Tibial nerve (tissue), 4 donors: ENCODE measurements around the gene RAP1A. TPM values are rescaled to one million over a fixed set of nuclear protein-coding genes. Genes with fewer than 3 reads are reported as not detected.

Experiments used
- DNase-seq, 2 donors: peaks; one replicate each; pipeline ENCODE4 v3.0.0-alpha.2; 2019; ENCODE audit warnings: low spot score in 2 of 2
- H3K27ac ChIP-seq, 4 donors: fragments of 200-600 bp; sonication (generic) in 3 of 4; one replicate each; pipeline ENCODE4 v1.5.1; 2017 to 2019; ENCODE audit warnings: mild to moderate bottlenecking in 1 of 4
- H3K27me3 ChIP-seq, 2 donors: fragments of 200-600 bp; sonication (generic) in 1 of 2; one replicate each; pipeline versions ENCODE4 v1.5.1 to v1.6.0; 2017 to 2019
- H3K36me3 ChIP-seq, 3 donors: fragments of 200-600 bp; sonication (generic); one replicate each; pipeline ENCODE4 v1.5.1; 2018 to 2019
- H3K4me1 ChIP-seq, 4 donors: fragments of 200-600 bp; sonication (generic) in 3 of 4; one replicate each; pipeline ENCODE4 v1.5.1; 2017 to 2019
- H3K4me3 ChIP-seq, 4 donors: fragments of 200-600 bp; sonication (generic) in 3 of 4; one replicate each; pipeline ENCODE4 v1.5.1; 2017 to 2019; ENCODE audit warnings: mild to moderate bottlenecking in 1 of 4, moderate library complexity in 1 of 4
- H3K9me3 ChIP-seq, 4 donors: fragments of 200-600 bp; sonication (generic) in 3 of 4; one replicate each; pipeline ENCODE4 v1.5.1; 2017 to 2019
- EP300 ChIP-seq, 2 donors: sonication (generic); formaldehyde crosslinking; IDR thresholded peaks; one replicate each; pipeline ENCODE4 v1.6.1; 2017; ENCODE audit warnings: antibody characterized with exemption in 2 of 2, mild to moderate bottlenecking in 1 of 2
- POLR2A ChIP-seq, 2 donors: fragments of 450-650 bp; IDR thresholded peaks; one replicate each; pipeline ENCODE4 v1.6.1; 2017; ENCODE audit warnings: antibody characterized with exemption in 2 of 2, mild to moderate bottlenecking in 2 of 2, moderate library complexity in 2 of 2
- WGBS, 2 donors: methylation state at CpG; one replicate each; pipeline ENCODE4 v1.1.5; 2018; 5-methylcytosine and 5-hydroxymethylcytosine counted together
- total RNA-seq, 4 donors: library from RNA; depleted of rRNA; stranded (reverse); fragments of >200 nt; gene quantifications; one replicate each; pipeline ENCODE4 v1.1.0, GENCODE V29; 2016
- TF ChIP-seq, protein P1 (sequence below), 5 experiments: fragments of 200-600 bp in 3 of 5; fragments of 450-650 bp in 2 of 5; sonication (generic) in 3 of 5; IDR thresholded peaks; one replicate each; pipeline ENCODE4 v1.5.1; 2016 to 2019; ENCODE audit warnings: antibody characterized with exemption in 5 of 5, mild to moderate bottlenecking in 3 of 5, moderate library complexity in 2 of 5

The RAP1A gene
- total RNA-seq, 4 donors from 2014 or later: 45.5 to 48.7 (median 46.8) TPM

DNA sequence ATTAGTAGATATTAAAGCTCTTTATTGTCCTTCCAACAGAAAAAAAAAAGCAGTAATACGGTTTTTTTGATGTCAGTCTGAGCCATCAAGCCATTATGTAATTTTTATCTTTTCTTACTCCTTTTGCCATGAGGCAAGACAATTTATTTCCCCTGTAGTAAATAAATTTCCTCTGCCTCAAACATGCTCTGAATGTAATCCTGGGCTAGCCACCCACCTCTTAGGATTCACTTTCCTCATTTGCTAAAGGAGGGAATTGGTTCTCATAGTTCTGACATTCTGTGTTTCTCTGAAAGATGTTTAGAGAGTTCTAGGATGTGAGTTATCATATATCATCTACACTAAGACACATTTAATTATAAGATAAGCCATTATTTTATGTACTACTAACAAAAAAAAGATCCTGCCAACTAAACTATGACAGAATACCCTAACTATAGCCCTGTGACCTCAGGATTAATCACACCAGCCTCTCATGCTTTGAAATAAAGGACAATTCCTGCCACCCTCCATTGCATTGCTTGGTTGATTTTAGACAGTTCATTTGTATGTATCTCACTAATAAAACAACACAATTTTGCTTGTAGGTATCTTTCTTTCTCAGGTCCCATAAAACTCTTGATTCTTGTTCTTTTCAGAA is 34.0 kb upstream of the RAP1A start:
- Histone ChIP-seq H3K9me3 (no peaks in the 10 kb centered on the region), H3K36me3 (no peaks in the 10 kb centered on the region), H3K27ac (no peak overlapping the region), H3K4me1 (peaks cover 0 to 8% (median 0%) of the 10 kb centered on the region in 4 donors), H3K4me3 (no peak overlapping the region), H3K27me3 (no peaks in the 10 kb centered on the region)
- 69 to 71% methylated on average over 1 of the region's 1 CpG for WGBS, 2 donors
- no peak for DNase-seq
- no peak for TF ChIP-seq POLR2A (IDR thresholded peaks at IDR 0.05)
- TF ChIP-seq, protein P1, sequence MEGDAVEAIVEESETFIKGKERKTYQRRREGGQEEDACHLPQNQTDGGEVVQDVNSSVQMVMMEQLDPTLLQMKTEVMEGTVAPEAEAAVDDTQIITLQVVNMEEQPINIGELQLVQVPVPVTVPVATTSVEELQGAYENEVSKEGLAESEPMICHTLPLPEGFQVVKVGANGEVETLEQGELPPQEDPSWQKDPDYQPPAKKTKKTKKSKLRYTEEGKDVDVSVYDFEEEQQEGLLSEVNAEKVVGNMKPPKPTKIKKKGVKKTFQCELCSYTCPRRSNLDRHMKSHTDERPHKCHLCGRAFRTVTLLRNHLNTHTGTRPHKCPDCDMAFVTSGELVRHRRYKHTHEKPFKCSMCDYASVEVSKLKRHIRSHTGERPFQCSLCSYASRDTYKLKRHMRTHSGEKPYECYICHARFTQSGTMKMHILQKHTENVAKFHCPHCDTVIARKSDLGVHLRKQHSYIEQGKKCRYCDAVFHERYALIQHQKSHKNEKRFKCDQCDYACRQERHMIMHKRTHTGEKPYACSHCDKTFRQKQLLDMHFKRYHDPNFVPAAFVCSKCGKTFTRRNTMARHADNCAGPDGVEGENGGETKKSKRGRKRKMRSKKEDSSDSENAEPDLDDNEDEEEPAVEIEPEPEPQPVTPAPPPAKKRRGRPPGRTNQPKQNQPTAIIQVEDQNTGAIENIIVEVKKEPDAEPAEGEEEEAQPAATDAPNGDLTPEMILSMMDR (IDR thresholded peaks at IDR 0.05): no peak
- no peak for TF ChIP-seq EP300 (IDR thresholded peaks at IDR 0.05)

DNA sequence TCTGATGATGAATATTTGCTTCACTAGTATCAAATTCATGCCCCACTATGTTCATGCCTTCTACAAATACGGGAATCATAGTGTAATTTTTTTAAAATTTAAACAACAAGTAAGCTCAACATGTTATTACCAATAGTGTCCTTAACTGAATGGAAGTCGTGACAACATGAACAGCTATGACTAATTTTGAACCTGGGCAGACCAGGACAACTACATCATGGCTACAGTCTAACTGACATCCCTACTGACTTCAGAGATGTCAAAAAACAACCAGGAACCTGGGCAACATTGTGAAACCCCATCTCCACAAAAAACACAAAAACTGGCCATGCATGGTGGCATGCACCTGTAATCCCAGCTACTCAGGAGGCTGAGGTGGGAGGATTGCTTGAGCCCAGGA is 33.5 kb upstream of the RAP1A start:
- Histone ChIP-seq H3K36me3 (no peaks in the 10 kb centered on the region), H3K4me3 (no peak overlapping the region), H3K27ac (no peak overlapping the region), H3K9me3 (no peaks in the 10 kb centered on the region), H3K4me1 (peaks cover 0 to 8% (median 0%) of the 10 kb centered on the region in 4 donors), H3K27me3 (no peaks in the 10 kb centered on the region)
- TF ChIP-seq POLR2A (IDR thresholded peaks at IDR 0.05) (no peak), EP300 (IDR thresholded peaks at IDR 0.05) (no peak)
- TF ChIP-seq, protein P1 (IDR thresholded peaks at IDR 0.05): no peak
- WGBS, 2 donors: 95% methylated on average over 2 of the region's 2 CpGs
- DNase-seq: no peak

DNA sequence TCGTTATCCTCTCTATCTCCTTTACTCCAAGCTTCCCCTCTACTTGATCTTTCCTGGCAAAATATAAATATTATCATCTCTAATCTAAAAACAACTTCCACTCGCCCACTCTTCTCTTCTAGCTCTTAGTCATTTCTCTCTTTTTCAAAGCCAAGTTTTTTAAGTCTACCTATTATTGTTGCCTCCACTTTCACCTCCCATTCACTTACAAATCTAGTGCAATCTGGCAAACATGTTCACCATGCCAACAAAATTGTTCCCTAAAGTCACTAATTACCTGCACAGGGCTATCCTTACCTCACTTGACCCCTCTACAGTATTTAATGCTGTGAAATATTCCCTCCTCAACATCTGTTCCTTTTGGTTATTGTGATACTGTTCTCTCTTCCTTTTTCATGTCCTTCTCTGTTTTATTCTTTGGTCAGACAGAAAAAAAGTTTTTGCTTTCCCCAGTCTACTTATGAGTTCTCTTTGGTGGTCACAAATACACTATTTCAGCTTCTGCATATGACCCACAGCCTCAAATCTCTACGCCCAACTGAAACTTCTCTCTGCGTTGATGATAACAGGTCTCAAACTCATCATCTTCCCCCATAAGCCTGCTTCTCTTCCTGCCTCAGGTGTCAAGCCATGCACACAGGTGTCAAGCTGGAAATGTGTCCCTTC is 31.9 kb upstream of the RAP1A start:
- no peak overlapping the region for H3K4me3 ChIP-seq
- H3K27ac ChIP-seq: no peak overlapping the region
- 71 to 79% methylated on average over 4 of the region's 4 CpGs for WGBS, 2 donors
- no peak for DNase-seq
- H3K9me3 ChIP-seq: no peaks in the 10 kb centered on the region
- no peak for TF ChIP-seq EP300 (IDR thresholded peaks at IDR 0.05)
- TF ChIP-seq, protein P1 (IDR thresholded peaks at IDR 0.05): no peak
- no peak for TF ChIP-seq POLR2A (IDR thresholded peaks at IDR 0.05)
- peaks cover 0 to 18% (median 10%) of the 10 kb centered on the region in 4 donors for H3K4me1 ChIP-seq
- no peaks in the 10 kb centered on the region for H3K36me3 ChIP-seq
- H3K27me3 ChIP-seq: no peaks in the 10 kb centered on the region

DNA sequence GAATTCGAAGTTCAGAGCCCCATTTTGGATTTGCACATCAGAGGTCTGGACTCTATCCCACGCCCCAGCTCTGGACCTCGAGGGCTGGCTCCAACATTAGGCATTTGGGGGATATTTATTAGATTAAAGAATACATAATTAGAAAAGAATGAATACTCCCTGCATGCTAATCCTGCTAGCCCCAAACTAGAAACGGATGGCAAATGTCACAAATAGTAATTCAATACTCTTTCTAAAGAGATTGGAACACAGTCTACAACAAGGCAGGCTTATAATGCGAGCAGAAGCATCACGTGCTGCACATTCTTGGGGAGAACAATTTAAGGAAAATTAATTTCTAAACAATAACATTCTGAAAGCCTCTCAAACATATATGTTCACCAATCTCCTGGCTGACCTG is 27.7 kb upstream of the RAP1A start:
- no peak overlapping the region for H3K4me3 ChIP-seq
- H3K36me3 ChIP-seq: no peaks in the 10 kb centered on the region
- 24 to 29% methylated on average over 6 of the region's 6 CpGs for WGBS, 2 donors
- no peaks in the 10 kb centered on the region for H3K9me3 ChIP-seq
- TF ChIP-seq POLR2A (IDR thresholded peaks at IDR 0.05) (no peak), EP300 (IDR thresholded peaks at IDR 0.05) (no peak)
- TF ChIP-seq, protein P1 (IDR thresholded peaks at IDR 0.05): no peak
- DNase-seq: no peak
- H3K27me3 ChIP-seq: no peaks in the 10 kb centered on the region
- H3K27ac ChIP-seq: peak overlapping the region; percentile 53 to 89 (median 81)
- peaks cover 5 to 37% (median 26%) of the 10 kb centered on the region in 4 donors for H3K4me1 ChIP-seq
